A673 (cell line): Measurements from ENCODE around the gene OLFM1. TPM values are rescaled to one million over a fixed set of nuclear protein-coding genes. Genes with fewer than 3 reads are reported as not detected.
"Not testable (repeated sequence)": the region's sequence is repeated elsewhere in the genome, so short reads cannot be mapped to it uniquely, and the experiment has no call there.

Source experiments
- BruUV-seq: library from RNA; stranded (reverse); fragments of 400-500 nt; replicated peaks from 2 replicates; lab custom pipeline; 2021; lab: Mats Ljungman, UMichigan
- CTCF ChIA-PET: fragments of 300-600 bp; sonication (Branson Sonifier 250); formaldehyde crosslinking; loops from one replicate; lab custom pipeline; 2022; ENCODE audit warnings: antibody characterized with exemption; lab: Charles Lee
- POLR2A ChIA-PET: fragments of 300-600 bp; sonication (Branson Sonifier 250); formaldehyde crosslinking; loops from one replicate; lab custom pipeline; 2022; ENCODE audit warnings: antibody characterized with exemption; ENCODE audit not compliant: low non-redundant PET; lab: Charles Lee
- DNase-seq: peaks from one replicate; pipeline ENCODE4 v3.0.0-alpha.2; 2015; ENCODE audit warnings: low spot score
- H3K27ac ChIP-seq: fragments of 200-600 bp; sonication (generic); 2 replicates; pipeline ENCODE4 v1.5.1; 2016; ENCODE audit warnings: mixed run types, low read depth, mild to moderate bottlenecking, mixed read lengths, antibody characterized with exemption, low read length; ENCODE audit not compliant: poor library complexity, severe bottlenecking
- H3K27me3 ChIP-seq: fragments of 200-600 bp; sonication (generic); replicated peaks from 2 replicates; pipeline ENCODE4 v1.6.1; 2017; ENCODE audit warnings: mixed run types, low read depth, mild to moderate bottlenecking, mixed read lengths, antibody characterized with exemption, low read length; ENCODE audit not compliant: insufficient read depth, poor library complexity
- H3K36me3 ChIP-seq: fragments of 200-600 bp; sonication (generic); 2 replicates; pipeline ENCODE4 v1.6.1; 2016; ENCODE audit warnings: mixed run types, mild to moderate bottlenecking, mixed read lengths, antibody characterized with exemption, low read length; ENCODE audit not compliant: insufficient read depth, poor library complexity, severe bottlenecking
- H3K4me1 ChIP-seq: fragments of 200-600 bp; sonication (generic); 2 replicates; pipeline ENCODE4 v1.6.1; 2017; ENCODE audit warnings: mixed run types, mild to moderate bottlenecking, mixed read lengths, antibody characterized with exemption, low read length; ENCODE audit not compliant: insufficient read depth, poor library complexity, severe bottlenecking
- H3K4me3 ChIP-seq: fragments of 200-600 bp; sonication (generic); 2 replicates; pipeline ENCODE4 v1.5.1; 2016; ENCODE audit warnings: low read depth, mixed run types, mild to moderate bottlenecking, mixed read lengths, low read length; ENCODE audit not compliant: poor library complexity, severe bottlenecking
- H3K9me3 ChIP-seq: fragments of 200-600 bp; sonication (generic); 2 replicates; pipeline ENCODE4 v1.6.1; 2016; ENCODE audit warnings: mixed run types, low read depth, mild to moderate bottlenecking, mixed read lengths, antibody characterized with exemption, low read length; ENCODE audit not compliant: poor library complexity, severe bottlenecking
- EZH2 ChIP-seq: fragments of 200-600 bp; sonication (generic); IDR thresholded peaks from 2 replicates; pipeline ENCODE4 v1.6.1; 2017; ENCODE audit warnings: borderline replicate concordance, low read depth, mild to moderate bottlenecking, mixed read lengths, antibody characterized with exemption, low read length; ENCODE audit not compliant: poor library complexity, severe bottlenecking
- intact Hi-C: fragments of 100-400 bp; cut with micrococcal nuclease; formaldehyde crosslinking; loops from one replicate; pipeline ENCODE4 v1.10.0; 2022; ENCODE audit not compliant: unreplicated experiment
- total RNA-seq: library from RNA; stranded (reverse); gene quantifications from 2 replicates; pipeline ENCODE4 v1.2.3, GENCODE V29; 2021
- TF ChIP-seq, protein P1 (sequence below): fragments of 300-800, 200-600 bp; sonication (generic); conservative IDR thresholded peaks from 2 replicates; pipeline ENCODE4 v1.5.1; 2017; ENCODE audit warnings: low read depth, mild to moderate bottlenecking, antibody characterized with exemption, low read length, moderate library complexity, mixed read lengths

The OLFM1 gene
- total RNA-seq, 1 experiment from 2014 or later = 308 TPM

DNA sequence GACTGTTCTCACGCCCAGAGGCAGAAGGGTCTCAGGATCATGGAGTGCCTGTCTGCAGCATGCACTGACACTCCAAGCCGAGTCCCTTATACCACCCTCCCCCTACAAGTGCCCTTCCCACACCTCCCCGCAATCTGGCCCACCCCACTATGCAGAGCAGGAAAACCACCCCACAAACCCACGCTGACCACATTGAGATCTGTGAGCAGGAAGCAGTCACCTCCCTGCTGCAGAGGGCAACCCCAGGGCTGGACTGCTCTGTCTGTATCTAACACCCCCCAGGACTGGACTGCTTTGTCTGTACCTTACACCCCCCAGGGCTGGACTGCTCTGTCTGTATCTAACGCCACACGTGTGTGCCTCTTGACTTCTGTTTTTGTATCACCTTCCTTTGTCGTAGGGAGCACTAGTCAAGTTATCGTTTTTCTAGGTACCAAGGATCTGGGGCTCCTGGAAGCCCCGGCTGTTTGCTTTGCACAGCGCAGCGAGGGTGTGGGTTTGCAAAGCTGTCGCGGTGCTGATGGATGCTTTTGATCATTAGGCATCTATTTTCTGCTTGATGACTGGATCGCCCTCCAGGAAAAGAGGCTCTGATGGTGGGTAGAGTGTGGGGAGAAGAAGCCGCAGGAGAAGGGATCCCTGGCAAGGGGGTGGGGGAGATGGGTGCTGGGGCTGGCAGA, 21.5 kb downstream of the OLFM1 start:
- CTCF ChIA-PET = no interaction called here
- Histone ChIP-seq H3K36me3 (peaks cover 84% of the 10 kb centered on the region), H3K27me3 (no peaks in the 10 kb centered on the region), H3K27ac (no peak overlapping the region), H3K4me3 (no peak overlapping the region), H3K9me3 (no peaks in the 10 kb centered on the region), H3K4me1 (no peaks in the 10 kb centered on the region)
- no TSS peak for BruUV-seq
- POLR2A ChIA-PET = no interaction called here
- DNase-seq = no peak
- intact Hi-C loops = no loop called here
- TF ChIP-seq, protein P1, sequence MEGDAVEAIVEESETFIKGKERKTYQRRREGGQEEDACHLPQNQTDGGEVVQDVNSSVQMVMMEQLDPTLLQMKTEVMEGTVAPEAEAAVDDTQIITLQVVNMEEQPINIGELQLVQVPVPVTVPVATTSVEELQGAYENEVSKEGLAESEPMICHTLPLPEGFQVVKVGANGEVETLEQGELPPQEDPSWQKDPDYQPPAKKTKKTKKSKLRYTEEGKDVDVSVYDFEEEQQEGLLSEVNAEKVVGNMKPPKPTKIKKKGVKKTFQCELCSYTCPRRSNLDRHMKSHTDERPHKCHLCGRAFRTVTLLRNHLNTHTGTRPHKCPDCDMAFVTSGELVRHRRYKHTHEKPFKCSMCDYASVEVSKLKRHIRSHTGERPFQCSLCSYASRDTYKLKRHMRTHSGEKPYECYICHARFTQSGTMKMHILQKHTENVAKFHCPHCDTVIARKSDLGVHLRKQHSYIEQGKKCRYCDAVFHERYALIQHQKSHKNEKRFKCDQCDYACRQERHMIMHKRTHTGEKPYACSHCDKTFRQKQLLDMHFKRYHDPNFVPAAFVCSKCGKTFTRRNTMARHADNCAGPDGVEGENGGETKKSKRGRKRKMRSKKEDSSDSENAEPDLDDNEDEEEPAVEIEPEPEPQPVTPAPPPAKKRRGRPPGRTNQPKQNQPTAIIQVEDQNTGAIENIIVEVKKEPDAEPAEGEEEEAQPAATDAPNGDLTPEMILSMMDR = no peak
- TF ChIP-seq EZH2 = no peak

DNA sequence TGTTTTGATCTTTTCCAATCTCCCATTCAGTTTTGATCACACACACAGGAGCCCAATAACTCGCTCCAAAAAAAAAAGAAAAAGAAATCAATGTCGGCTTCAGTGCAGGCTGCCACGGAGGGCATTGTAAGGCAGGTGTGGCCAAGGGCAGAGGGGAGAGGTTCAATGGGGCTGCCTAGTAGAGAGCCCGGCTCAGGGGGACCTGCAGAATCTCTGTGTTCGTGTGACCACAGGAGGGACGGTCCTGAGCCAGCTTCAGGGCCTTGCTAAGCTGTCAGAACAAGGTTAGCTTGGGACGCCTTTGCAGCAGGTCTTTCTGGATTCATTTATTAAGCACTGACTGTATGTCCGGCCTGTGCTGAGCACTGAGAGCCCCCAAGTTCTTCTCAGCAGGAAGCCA, 22.2 kb downstream of the OLFM1 start:
- Histone ChIP-seq H3K4me3 (no peak overlapping the region), H3K36me3 (peaks cover 82% of the 10 kb centered on the region), H3K27ac (peak overlapping the region; percentile 37), H3K9me3 (no peaks in the 10 kb centered on the region), H3K27me3 (no peaks in the 10 kb centered on the region), H3K4me1 (no peaks in the 10 kb centered on the region)
- DNase-seq = no peak
- CTCF ChIA-PET = no interaction called here
- intact Hi-C loops = no loop called here
- BruUV-seq = no TSS peak
- TF ChIP-seq EZH2 = no peak
- TF ChIP-seq, protein P1 = no peak
- POLR2A ChIA-PET = no interaction called here

DNA sequence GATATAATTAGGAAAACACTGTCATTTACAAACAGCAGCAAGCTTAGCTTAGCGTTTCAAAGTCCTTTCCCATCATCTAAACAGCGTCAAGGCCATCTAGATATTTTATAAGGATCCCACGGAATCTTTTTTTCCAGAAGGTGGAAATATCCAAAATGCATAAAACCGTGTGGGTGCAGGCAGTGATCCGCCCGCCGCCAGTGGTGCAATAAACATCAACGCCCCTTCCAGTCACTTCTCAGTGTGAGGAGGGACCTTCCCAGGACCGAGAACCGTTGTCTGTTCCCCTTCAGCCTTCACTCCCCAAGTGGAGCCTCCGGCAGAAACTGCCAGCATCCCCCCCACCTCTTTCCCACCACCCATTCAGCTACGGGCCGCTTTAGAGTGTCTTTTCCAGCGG, 22.9 kb downstream of the OLFM1 start:
- CTCF ChIA-PET = no interaction called here
- no peaks in the 10 kb centered on the region for H3K9me3 ChIP-seq
- H3K27me3 ChIP-seq = no peaks in the 10 kb centered on the region
- intact Hi-C loops = no loop called here
- no peak overlapping the region for H3K27ac ChIP-seq
- H3K4me3 ChIP-seq = no peak overlapping the region
- no peak for TF ChIP-seq EZH2
- TF ChIP-seq, protein P1 = no peak
- BruUV-seq = TSS peak; percentile 11
- POLR2A ChIA-PET = no interaction called here
- no peak for DNase-seq
- H3K36me3 ChIP-seq = peaks cover 83% of the 10 kb centered on the region
- no peaks in the 10 kb centered on the region for H3K4me1 ChIP-seq

DNA sequence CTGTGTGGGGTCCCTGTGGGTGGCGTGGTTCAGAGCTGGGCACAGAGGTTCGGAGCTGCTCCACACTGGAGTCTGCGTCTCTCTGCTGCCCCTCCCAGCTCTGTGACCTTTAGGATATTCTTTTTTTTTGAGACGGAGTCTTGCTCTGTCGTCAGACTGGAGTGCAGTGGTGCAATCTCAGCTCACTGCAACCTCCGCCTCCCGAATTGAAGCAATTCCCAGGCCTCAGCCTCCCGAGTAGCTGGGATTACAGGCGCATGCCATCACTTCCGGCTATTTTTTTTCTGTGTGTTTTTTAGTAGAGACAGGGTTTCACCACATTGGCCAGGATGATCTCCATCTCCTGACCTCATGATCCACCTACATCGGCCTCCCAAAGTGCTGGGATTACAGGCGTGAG, 24.1 kb downstream of the OLFM1 start:
- H3K9me3 ChIP-seq, POLR2A ChIA-PET, H3K4me3 ChIP-seq, intact Hi-C loops, BruUV-seq, CTCF ChIA-PET, H3K27ac ChIP-seq, H3K27me3 ChIP-seq, DNase-seq: not testable (repeated sequence)
- Histone ChIP-seq H3K36me3 (peaks cover 72% of the 10 kb centered on the region), H3K4me1 (peaks cover 12% of the 10 kb centered on the region)
